NOMO-1 (cell line): Measurements from ENCODE around the gene TSBP1.
"Not testable (repeated sequence)": the region's sequence is repeated elsewhere in the genome, so short reads cannot be mapped to it uniquely, and the experiment has no call there.

ENCODE experiments used
- DNase-seq, 2 experiments: peaks; one replicate each; lab custom pipeline; 2025; ENCODE audit not compliant: unreplicated experiment in 2 of 2; lab: John Stamatoyannopoulos, UW

TSBP1 gene

GRCh38 chr6:32290886-32291450 lies 80.7 kb downstream of the TSBP1 start:
- DNase-seq, result no peak

- no peak for DNase-seq
These were observed 83.3 kb downstream of the TSBP1 start for GRCh38 chr6:32288426-32288825.

- not testable (repeated sequence) for DNase-seq
These were observed 97.7 kb downstream of the TSBP1 start for GRCh38 chr6:32273801-32274577.

- DNase-seq, result peak; percentile 69 to 87
These were observed 100.3 kb downstream of the TSBP1 start for GRCh38 chr6:32271429-32271828.

- not testable (repeated sequence) for DNase-seq
These were observed 103.2 kb downstream of the TSBP1 start for GRCh38 chr6:32268459-32268858.

- DNase-seq, result peak in 1 of 2 experiments; percentile 54
These were observed 104.7 kb downstream of the TSBP1 start for GRCh38 chr6:32267035-32267434.

GRCh38 chr6:32257262-32257661 lies 114.4 kb downstream of the TSBP1 start:
- DNase-seq, result not testable (repeated sequence)

GRCh38 chr6:32255199-32256153 lies 116.2 kb downstream of the TSBP1 start:
- peak; percentile 44 to 51 for DNase-seq

GRCh38 chr6:32254761-32255198 lies 116.9 kb downstream of the TSBP1 start:
- DNase-seq, result no peak

- peak in 1 of 2 experiments; percentile 7 for DNase-seq
These were observed 119.2 kb downstream of the TSBP1 start for GRCh38 chr6:32252331-32253009.

- DNase-seq, result no peak
These were observed 122.4 kb downstream of the TSBP1 start for GRCh38 chr6:32249262-32249661.

GRCh38 chr6:32247401-32247800 lies 124.3 kb downstream of the TSBP1 start:
- no peak for DNase-seq

- peak; percentile 21 to 63 for DNase-seq
These were observed 126.7 kb downstream of the TSBP1 start for GRCh38 chr6:32244946-32245398.

- no peak for DNase-seq
These were observed 127.4 kb downstream of the TSBP1 start for GRCh38 chr6:32244270-32244669.
